Measurements from ENCODE around the gene ZAR1.
"Not testable (repeated sequence)": the region's sequence is repeated elsewhere in the genome, so short reads cannot be mapped to it uniquely, and the experiment has no call there.

ZAR1 gene

DNA sequence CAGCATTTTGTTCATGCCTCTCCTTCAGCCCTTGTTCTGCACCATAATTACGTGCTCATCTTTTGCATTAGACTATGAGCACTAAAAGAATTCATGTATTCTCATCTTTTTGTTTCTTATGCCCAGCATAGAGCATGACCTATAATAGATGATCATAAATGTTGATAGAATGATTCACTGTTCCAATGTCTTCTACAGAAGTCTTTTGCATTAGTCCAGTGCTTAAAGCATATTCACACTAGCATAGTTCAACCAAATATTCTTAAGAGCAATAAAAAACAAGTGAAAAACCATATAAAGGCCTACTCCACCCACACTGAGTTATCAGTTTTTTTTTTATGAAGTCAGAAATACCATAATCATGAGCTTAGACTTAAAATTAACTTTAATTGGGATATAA lies 43.4 kb upstream of the ZAR1 start:
- no peaks in the 10 kb centered on the region for H3K79me2 ChIP-seq (ENCODE audit: insufficient read depth, low read length)
- no peak overlapping the region for H2AFZ ChIP-seq (ENCODE audit: low read length)
- no peak overlapping the region for H3K27ac ChIP-seq (ENCODE audit: low read depth, low read length, poor library complexity, severe bottlenecking)
- no peak overlapping the region for H3K4me3 ChIP-seq (ENCODE audit: low read depth, low read length, poor library complexity, severe bottlenecking)
- H3F3A ChIP-seq (ENCODE audit: insufficient read depth, low read length), result no peaks in the 10 kb centered on the region
- no peaks in the 10 kb centered on the region for H3K9me2 ChIP-seq (ENCODE audit: low read depth, low read length)
- no peaks in the 10 kb centered on the region for H3K9me3 ChIP-seq (ENCODE audit: low read length)
- H3K4me1 ChIP-seq (ENCODE audit: insufficient read depth, low read length, severe bottlenecking), result no peaks in the 10 kb centered on the region
- H3K9ac ChIP-seq (ENCODE audit: low read length), result no peak overlapping the region
- no peaks in the 10 kb centered on the region for H4K20me1 ChIP-seq (ENCODE audit: insufficient read depth, low read length)
- TF ChIP-seq EZH2 (IDR thresholded peaks at IDR 0.05; ENCODE audit: borderline replicate concordance, low read length), result no peak
- TF ChIP-seq, protein P1, sequence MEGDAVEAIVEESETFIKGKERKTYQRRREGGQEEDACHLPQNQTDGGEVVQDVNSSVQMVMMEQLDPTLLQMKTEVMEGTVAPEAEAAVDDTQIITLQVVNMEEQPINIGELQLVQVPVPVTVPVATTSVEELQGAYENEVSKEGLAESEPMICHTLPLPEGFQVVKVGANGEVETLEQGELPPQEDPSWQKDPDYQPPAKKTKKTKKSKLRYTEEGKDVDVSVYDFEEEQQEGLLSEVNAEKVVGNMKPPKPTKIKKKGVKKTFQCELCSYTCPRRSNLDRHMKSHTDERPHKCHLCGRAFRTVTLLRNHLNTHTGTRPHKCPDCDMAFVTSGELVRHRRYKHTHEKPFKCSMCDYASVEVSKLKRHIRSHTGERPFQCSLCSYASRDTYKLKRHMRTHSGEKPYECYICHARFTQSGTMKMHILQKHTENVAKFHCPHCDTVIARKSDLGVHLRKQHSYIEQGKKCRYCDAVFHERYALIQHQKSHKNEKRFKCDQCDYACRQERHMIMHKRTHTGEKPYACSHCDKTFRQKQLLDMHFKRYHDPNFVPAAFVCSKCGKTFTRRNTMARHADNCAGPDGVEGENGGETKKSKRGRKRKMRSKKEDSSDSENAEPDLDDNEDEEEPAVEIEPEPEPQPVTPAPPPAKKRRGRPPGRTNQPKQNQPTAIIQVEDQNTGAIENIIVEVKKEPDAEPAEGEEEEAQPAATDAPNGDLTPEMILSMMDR (IDR thresholded peaks at IDR 0.05; ENCODE audit: low read length), result no peak
- H3K27me3 ChIP-seq (ENCODE audit: insufficient read depth, low read length), result no peaks in the 10 kb centered on the region
- H3K36me3 ChIP-seq (ENCODE audit: insufficient read depth, low read length), result no peaks in the 10 kb centered on the region
- no peak overlapping the region for H3K4me2 ChIP-seq (ENCODE audit: low read length)

DNA sequence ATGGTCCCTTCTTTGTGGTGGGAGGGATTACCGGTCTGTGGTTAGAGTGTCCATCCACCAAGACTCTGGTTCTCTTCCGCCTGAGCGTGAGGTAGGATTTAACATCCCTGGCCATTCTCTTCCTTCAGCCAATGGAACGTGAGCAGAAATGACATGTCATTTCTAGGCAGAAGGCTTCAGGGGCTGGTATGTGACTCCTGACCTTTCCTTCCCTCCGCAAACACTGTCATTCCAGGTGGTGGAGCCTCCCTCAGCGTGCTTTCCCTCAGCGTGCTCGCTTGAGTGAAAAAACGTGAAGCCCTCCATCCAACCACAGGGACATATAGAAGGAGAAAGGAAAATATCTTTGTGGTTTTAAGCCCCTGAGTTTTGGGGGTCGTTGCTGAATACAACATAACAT lies 40.9 kb upstream of the ZAR1 start:
- Histone ChIP-seq H3K27ac (ENCODE audit: low read depth, low read length, poor library complexity, severe bottlenecking) (no peak overlapping the region), H2AFZ (ENCODE audit: low read length) (no peak overlapping the region), H3K79me2 (ENCODE audit: insufficient read depth, low read length) (no peaks in the 10 kb centered on the region), H4K20me1 (ENCODE audit: insufficient read depth, low read length) (no peaks in the 10 kb centered on the region), H3K9me3 (ENCODE audit: low read length) (no peaks in the 10 kb centered on the region), H3K9me2 (ENCODE audit: low read depth, low read length) (no peaks in the 10 kb centered on the region), H3K36me3 (ENCODE audit: insufficient read depth, low read length) (no peaks in the 10 kb centered on the region), H3K4me3 (ENCODE audit: low read depth, low read length, poor library complexity, severe bottlenecking) (no peak overlapping the region), H3K4me2 (ENCODE audit: low read length) (no peak overlapping the region), H3K9ac (ENCODE audit: low read length) (no peak overlapping the region), H3K27me3 (ENCODE audit: insufficient read depth, low read length) (no peaks in the 10 kb centered on the region), H3F3A (ENCODE audit: insufficient read depth, low read length) (no peaks in the 10 kb centered on the region), H3K4me1 (ENCODE audit: insufficient read depth, low read length, severe bottlenecking) (no peaks in the 10 kb centered on the region)
- TF ChIP-seq EZH2 (IDR thresholded peaks at IDR 0.05; ENCODE audit: borderline replicate concordance, low read length), result no peak
- TF ChIP-seq, protein P1 (IDR thresholded peaks at IDR 0.05; ENCODE audit: low read length), result no peak

DNA sequence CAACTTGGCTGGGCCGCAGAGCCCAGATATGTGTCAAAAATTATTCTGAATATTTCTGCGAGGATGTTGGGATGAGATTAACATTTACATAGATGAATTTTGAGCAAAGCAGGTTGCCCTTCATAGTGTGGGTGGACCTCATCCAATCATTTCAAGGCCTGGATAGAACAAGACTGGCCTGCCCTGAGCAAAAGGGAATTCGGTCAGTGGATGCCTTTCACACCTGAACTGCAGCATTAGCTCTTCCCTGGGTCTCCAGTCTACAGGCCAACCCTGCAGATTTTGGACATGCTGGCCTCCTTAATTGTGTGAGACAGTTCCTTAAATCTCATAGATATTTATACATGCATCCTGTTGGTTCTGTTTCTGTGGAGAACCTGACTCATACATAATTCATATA lies 39.3 kb upstream of the ZAR1 start:
- Histone ChIP-seq H3K9me3 (ENCODE audit: low read length) (no peaks in the 10 kb centered on the region), H4K20me1 (ENCODE audit: insufficient read depth, low read length) (no peaks in the 10 kb centered on the region), H3K4me2 (ENCODE audit: low read length) (no peak overlapping the region), H2AFZ (ENCODE audit: low read length) (no peak overlapping the region), H3K9me2 (ENCODE audit: low read depth, low read length) (no peaks in the 10 kb centered on the region), H3K27ac (ENCODE audit: low read depth, low read length, poor library complexity, severe bottlenecking) (no peak overlapping the region), H3K79me2 (ENCODE audit: insufficient read depth, low read length) (no peaks in the 10 kb centered on the region), H3K4me3 (ENCODE audit: low read depth, low read length, poor library complexity, severe bottlenecking) (no peak overlapping the region), H3K4me1 (ENCODE audit: insufficient read depth, low read length, severe bottlenecking) (no peaks in the 10 kb centered on the region), H3F3A (ENCODE audit: insufficient read depth, low read length) (no peaks in the 10 kb centered on the region), H3K27me3 (ENCODE audit: insufficient read depth, low read length) (no peaks in the 10 kb centered on the region), H3K9ac (ENCODE audit: low read length) (no peak overlapping the region), H3K36me3 (ENCODE audit: insufficient read depth, low read length) (no peaks in the 10 kb centered on the region)
- TF ChIP-seq EZH2 (IDR thresholded peaks at IDR 0.05; ENCODE audit: borderline replicate concordance, low read length), result no peak
- TF ChIP-seq, protein P1 (IDR thresholded peaks at IDR 0.05; ENCODE audit: low read length), result no peak

DNA sequence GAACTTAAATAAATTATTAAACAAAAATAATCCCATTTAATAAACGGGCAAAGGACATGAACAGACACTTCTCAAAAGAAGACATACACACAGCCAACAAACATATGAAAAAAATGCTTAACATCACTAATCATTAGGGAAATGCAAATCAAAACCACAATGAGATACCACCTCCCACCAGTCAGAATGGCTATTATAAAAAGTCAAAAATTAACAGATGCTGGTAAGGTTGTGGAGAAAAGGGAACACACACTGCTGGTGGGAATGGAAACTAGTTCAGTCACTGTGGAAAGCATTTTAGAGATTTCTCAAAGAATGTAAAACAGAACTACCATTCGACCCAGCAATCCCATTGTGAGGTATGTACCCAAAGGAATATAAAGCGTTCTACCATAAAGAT lies 38.4 kb upstream of the ZAR1 start:
- not testable (repeated sequence) for H2AFZ ChIP-seq (ENCODE audit: low read length); H3K36me3 ChIP-seq (ENCODE audit: insufficient read depth, low read length); H3K4me1 ChIP-seq (ENCODE audit: insufficient read depth, low read length, severe bottlenecking); H3F3A ChIP-seq (ENCODE audit: insufficient read depth, low read length); H3K4me3 ChIP-seq (ENCODE audit: low read depth, low read length, poor library complexity, severe bottlenecking); H3K9ac ChIP-seq (ENCODE audit: low read length); H4K20me1 ChIP-seq (ENCODE audit: insufficient read depth, low read length); H3K27me3 ChIP-seq (ENCODE audit: insufficient read depth, low read length); H3K9me3 ChIP-seq (ENCODE audit: low read length); H3K4me2 ChIP-seq (ENCODE audit: low read length); H3K27ac ChIP-seq (ENCODE audit: low read depth, low read length, poor library complexity, severe bottlenecking); H3K79me2 ChIP-seq (ENCODE audit: insufficient read depth, low read length); H3K9me2 ChIP-seq (ENCODE audit: low read depth, low read length)
